Progenitor cell of endocrine pancreas (in vitro differentiated cells): ENCODE data around the gene PAPPA2. TPM values are rescaled to one million over a fixed set of nuclear protein-coding genes. Genes with fewer than 3 reads are reported as not detected.

ENCODE experiments used
- DNase-seq: peaks from one replicate; pipeline ENCODE4 v3.0.0; 2021; ENCODE audit warnings: low spot score; ENCODE audit not compliant: unreplicated experiment
- H3K27ac Mint-ChIP-seq: 2 replicates; pipeline ENCODE4 v1.8.0; 2021; ENCODE audit warnings: mild to moderate bottlenecking, moderate library complexity, mixed read lengths
- H3K27me3 Mint-ChIP-seq: 2 replicates; pipeline ENCODE4 v1.8.0; 2021; ENCODE audit warnings: mixed read lengths
- H3K36me3 Mint-ChIP-seq: 2 replicates; pipeline ENCODE4 v1.8.0; 2022; ENCODE audit warnings: mixed read lengths; ENCODE audit not compliant: insufficient read depth
- H3K4me1 Mint-ChIP-seq: 2 replicates; pipeline ENCODE4 v1.8.0; 2021; ENCODE audit warnings: low read depth, mixed read lengths
- H3K4me3 Mint-ChIP-seq: 2 replicates; pipeline ENCODE4 v1.8.0; 2021; ENCODE audit warnings: low read depth, mild to moderate bottlenecking, moderate library complexity, mixed read lengths
- H3K9me3 Mint-ChIP-seq: 2 replicates; pipeline ENCODE4 v1.8.0; 2021; ENCODE audit warnings: low read depth, mixed read lengths
- total RNA-seq: library from RNA; stranded (reverse); gene quantifications from 2 replicates; pipeline ENCODE4 v1.2.1, GENCODE V29; 2021
- TF ChIP-seq, protein P1 (sequence below): fragments of 200-600 bp; sonication (generic); IDR thresholded peaks from one replicate; pipeline ENCODE4 v1.5.0; 2021; ENCODE audit warnings: antibody characterized with exemption, mild to moderate bottlenecking; ENCODE audit not compliant: unreplicated experiment

PAPPA2 gene
- total RNA-seq, 1 donor from 2014 or later: 4.1 TPM

DNA sequence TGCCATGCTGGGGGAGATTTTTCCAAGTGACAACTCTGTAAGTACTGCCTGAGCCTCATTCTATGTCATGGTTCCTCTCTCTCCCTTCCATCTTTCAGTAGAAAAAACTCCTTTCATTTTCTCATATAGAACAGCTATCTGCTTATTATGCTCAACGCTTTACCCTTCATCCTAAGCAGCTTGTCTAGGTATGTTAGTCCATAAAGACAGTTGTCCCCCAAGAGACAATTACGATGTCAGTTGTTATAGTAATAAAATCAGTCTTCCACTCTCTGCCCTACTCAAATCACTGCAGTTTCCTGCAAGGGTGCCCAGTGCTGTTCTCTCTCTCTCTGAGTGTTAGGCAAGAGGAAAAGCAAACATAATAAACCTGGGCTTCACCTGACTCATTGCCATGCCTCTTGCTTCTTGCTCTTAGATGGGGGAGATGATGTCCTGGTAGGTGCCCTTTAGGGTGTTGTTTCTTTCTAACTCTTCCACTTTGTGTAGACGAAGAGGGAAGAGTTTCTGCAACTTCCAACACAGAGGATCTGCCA lies 59.4 kb downstream of the PAPPA2 start:
- H3K27me3 Mint-ChIP-seq: peaks cover 4% of the 10 kb centered on the region

DNA sequence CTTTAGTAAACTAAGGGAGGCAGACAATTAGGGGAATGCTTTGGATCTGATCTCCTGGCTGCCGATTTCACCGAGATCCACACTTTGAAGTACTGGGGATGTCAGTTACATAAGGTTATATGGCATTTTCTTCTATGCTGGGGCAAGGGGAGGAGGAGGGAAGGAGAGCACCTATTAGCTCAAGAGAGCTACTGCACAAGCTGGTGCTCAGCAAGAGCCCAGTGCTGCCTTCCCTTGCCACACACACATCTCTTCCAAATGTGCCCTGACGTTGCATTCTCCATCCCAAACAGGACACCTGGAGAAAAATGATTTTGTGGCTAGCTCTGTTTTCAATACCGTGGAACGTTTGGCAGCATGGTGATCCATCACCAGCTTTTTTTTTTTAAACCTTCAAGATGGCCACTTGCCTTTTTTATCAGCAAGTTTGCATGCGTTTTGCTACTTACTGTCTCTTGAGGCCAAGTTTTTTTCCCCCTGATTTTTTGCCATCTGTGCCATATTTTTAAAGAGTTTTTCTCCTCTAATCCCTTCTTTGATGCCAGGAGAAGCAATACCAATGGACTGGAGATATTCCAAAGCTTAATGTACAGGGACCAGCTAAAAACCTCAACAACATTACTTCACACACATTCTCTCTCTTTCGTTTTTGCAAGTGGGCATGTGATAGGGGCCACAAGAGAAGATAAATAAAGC lies 66.6 kb downstream of the PAPPA2 start:
- H3K4me1 Mint-ChIP-seq: peaks cover 5% of the 10 kb centered on the region
- H3K9me3 Mint-ChIP-seq: no peaks in the 10 kb centered on the region
- peaks cover 6% of the 10 kb centered on the region for H3K27me3 Mint-ChIP-seq

More for the DNA sequence above, 59.4 kb downstream of the PAPPA2 start:
- H3K4me3 Mint-ChIP-seq: no peak overlapping the region
- H3K4me1 Mint-ChIP-seq: peaks cover 35% of the 10 kb centered on the region
- TF ChIP-seq, protein P1, sequence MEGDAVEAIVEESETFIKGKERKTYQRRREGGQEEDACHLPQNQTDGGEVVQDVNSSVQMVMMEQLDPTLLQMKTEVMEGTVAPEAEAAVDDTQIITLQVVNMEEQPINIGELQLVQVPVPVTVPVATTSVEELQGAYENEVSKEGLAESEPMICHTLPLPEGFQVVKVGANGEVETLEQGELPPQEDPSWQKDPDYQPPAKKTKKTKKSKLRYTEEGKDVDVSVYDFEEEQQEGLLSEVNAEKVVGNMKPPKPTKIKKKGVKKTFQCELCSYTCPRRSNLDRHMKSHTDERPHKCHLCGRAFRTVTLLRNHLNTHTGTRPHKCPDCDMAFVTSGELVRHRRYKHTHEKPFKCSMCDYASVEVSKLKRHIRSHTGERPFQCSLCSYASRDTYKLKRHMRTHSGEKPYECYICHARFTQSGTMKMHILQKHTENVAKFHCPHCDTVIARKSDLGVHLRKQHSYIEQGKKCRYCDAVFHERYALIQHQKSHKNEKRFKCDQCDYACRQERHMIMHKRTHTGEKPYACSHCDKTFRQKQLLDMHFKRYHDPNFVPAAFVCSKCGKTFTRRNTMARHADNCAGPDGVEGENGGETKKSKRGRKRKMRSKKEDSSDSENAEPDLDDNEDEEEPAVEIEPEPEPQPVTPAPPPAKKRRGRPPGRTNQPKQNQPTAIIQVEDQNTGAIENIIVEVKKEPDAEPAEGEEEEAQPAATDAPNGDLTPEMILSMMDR: no peak
- DNase-seq: no peak
- H3K27ac Mint-ChIP-seq: peak overlapping the region; percentile 7
- H3K9me3 Mint-ChIP-seq: peaks cover 3% of the 10 kb centered on the region
- H3K36me3 Mint-ChIP-seq: no peaks in the 10 kb centered on the region

DNA sequence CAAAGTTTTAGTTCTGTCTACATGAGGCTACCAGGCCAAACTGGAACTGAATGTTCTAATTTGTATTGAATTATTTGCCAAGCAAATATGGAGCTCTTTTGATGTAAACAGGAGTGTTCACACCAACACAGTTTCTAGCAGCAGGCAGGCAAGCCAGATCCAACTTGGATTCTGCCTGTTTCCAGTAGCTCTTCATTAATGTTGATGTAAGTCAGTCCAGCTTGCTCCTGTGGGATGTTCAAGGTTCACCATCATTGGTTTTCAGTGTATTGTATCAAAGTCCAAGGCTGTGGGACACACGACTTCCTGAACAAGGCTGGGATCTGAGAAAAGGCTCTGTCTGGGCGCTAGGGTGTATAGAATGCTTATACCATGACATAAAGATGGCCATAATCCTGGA lies 68.1 kb downstream of the PAPPA2 start:
- TF ChIP-seq, protein P1: no peak
- no peaks in the 10 kb centered on the region for H3K9me3 Mint-ChIP-seq
- no peak overlapping the region for H3K27ac Mint-ChIP-seq
- no peaks in the 10 kb centered on the region for H3K36me3 Mint-ChIP-seq
- H3K4me3 Mint-ChIP-seq: no peak overlapping the region
- peaks cover 5% of the 10 kb centered on the region for H3K4me1 Mint-ChIP-seq
- no peak for DNase-seq
- H3K27me3 Mint-ChIP-seq: peaks cover 6% of the 10 kb centered on the region

More for the DNA sequence above, 66.6 kb downstream of the PAPPA2 start:
- Mint-ChIP-seq H3K4me3 (no peak overlapping the region), H3K27ac (no peak overlapping the region), H3K36me3 (no peaks in the 10 kb centered on the region)
- no peak for DNase-seq
- TF ChIP-seq, protein P1: no peak

DNA sequence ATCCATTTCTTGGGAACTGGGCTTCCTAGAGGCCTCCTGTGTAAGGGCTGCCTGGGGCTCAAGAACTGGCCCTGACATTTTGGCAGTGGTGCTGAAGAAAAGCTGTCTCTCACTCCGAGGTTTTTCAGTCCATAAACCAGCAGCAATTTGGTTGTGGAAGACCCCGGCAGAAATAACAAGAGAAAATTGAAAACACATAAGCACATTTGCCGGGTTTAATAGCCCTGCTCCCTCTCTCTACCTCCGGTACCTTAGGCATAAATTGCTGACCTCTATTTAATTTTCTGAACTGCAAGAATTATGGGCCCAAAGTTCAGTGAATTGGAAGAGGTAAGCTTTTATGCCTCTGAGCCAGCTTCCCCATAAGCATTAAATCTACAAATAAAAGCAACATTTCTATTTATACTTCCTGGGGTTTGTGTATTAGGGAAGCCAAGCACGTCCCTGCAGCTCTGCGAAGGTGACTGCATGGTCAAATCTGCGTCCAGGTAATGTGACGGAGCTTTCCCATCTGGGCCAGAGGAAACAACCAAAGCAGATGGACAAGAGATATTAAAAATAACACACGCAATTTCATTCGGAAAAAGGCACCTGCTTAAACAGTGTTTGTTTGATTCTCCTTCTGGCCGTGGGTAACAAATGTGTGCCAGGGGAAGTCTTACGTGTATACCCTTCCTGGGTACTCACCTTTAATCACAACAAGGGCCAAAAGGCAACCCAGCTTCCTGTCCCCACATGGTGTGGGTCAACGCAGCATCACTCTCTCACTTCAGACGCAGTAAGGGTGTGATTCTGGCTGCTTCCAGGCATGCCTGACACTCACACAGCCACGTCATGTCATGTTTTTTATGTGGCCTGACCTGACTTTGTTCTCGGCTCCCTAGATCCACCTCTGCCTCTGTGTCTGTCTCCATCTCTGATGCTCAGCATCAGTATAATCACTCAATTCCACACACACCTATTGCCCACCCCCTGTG lies 69.2 kb downstream of the PAPPA2 start:
- TF ChIP-seq, protein P1: no peak
- H3K27ac Mint-ChIP-seq: no peak overlapping the region
- H3K4me3 Mint-ChIP-seq: no peak overlapping the region
- no peaks in the 10 kb centered on the region for H3K36me3 Mint-ChIP-seq
- H3K9me3 Mint-ChIP-seq: no peaks in the 10 kb centered on the region
- H3K27me3 Mint-ChIP-seq: peaks cover 3% of the 10 kb centered on the region
- DNase-seq: no peak
- H3K4me1 Mint-ChIP-seq: peaks cover 5% of the 10 kb centered on the region

DNA sequence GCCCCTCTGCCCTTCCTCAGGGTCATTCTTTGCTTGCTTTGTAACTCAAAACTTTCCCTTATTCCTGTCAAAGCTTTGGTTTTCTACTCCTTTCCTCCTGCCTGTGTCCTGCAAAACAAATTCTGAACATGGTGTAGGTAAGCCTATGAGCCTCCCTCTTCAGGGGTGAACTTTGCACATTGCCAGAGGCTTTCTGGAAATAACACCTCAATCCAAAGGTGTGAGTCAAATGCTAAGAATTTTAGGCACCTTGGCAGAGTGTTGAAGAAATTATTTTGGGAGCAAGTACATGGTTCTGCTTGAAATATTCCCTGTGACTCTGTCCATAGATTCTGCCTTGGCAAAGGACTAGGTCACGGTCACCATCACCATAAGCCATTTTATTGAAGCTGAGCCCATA lies 70.0 kb downstream of the PAPPA2 start:
- TF ChIP-seq, protein P1: no peak
- Mint-ChIP-seq H3K27ac (no peak overlapping the region), H3K27me3 (no peaks in the 10 kb centered on the region), H3K9me3 (no peaks in the 10 kb centered on the region), H3K36me3 (no peaks in the 10 kb centered on the region), H3K4me1 (peaks cover 5% of the 10 kb centered on the region), H3K4me3 (no peak overlapping the region)
- no peak for DNase-seq
